Pulmonary artery endothelial cell (primary cell): ENCODE results near the gene ALDOB. TPM values are rescaled to one million over a fixed set of nuclear protein-coding genes. Genes with fewer than 3 reads are reported as not detected.

ENCODE experiments used
- DNase-seq: peaks from one replicate; pipeline ENCODE4 v3.0.0-alpha.2; 2011; ENCODE audit warnings: low read depth, low spot score
- total RNA-seq: library from RNA; depleted of rRNA; stranded (reverse); fragments of >200 nt; gene quantifications from 2 replicates; pipeline ENCODE4 v1.2.3, GENCODE V29; 2014

The ALDOB gene
- total RNA-seq = not detected in 2 replicates

DNA sequence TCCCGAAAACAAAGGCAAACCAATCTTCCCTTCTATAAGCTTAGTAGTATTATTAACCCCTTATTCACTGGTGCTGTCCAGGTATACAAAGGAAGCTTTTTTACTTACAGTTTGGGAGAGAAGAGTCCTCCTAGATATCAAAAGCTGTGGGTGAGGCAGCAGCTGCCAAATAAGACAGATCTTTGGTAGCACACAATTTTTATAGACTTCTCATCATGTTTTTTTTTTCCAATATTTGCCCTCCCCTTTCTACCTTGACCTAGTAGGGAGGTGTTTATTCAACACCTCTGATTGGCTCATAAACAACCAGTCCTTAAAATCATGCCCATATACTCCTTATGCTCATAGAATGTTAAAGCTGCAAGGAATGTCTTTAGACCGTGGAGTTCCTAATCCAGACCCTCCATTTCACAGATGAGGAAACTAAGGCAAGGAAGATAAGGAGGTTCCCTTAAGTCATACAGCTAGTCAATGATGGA, at the start of gene ALDOB:
TSS of gene ALDOB (minus strand) at position 174 of the 479 bp plus-strand sequence. CDS start 4,887 bp downstream, outside the sequence.
- DNase-seq = no peak

GRCh38 chr9:101484046-101484445, 48.5 kb upstream of the ALDOB start:
- no peak for DNase-seq

GRCh38 chr9:101481261-101481660, 45.7 kb upstream of the ALDOB start:
- no peak for DNase-seq

- DNase-seq = no peak
These were observed 44.8 kb upstream of the ALDOB start for GRCh38 chr9:101480386-101480785.

DNA sequence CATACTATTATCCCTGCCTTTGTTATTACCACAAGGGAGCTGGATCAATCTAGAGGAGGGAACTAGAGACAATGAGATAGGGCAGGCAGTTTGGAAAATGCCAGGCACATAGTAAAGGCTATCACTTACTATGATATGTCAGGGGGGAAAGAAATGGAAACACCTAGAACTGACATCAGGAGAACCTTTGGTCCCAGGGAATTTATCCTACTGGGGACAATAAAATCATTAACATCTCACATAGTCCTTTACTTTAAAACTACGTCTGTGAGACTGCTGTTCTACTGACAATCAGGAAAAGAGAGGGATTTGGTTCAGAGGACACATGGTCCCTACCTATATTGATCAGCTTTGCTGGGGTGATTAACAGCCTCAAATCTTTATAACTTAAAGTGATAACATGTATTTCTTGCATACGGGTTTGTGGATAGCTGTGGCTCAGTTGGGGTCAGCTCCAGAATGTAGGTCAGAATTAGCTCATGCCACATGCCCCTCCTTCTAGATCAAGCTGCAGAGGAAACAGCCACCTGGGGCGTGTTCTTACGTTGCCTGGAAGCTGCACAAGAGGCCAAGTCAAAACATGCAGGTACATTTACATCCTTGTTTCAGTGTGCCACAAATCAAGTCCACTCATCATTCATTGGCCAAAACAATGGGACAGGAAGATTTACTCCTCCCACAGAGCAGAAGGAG, 43.9 kb upstream of the ALDOB start:
- no peak for DNase-seq

DNA sequence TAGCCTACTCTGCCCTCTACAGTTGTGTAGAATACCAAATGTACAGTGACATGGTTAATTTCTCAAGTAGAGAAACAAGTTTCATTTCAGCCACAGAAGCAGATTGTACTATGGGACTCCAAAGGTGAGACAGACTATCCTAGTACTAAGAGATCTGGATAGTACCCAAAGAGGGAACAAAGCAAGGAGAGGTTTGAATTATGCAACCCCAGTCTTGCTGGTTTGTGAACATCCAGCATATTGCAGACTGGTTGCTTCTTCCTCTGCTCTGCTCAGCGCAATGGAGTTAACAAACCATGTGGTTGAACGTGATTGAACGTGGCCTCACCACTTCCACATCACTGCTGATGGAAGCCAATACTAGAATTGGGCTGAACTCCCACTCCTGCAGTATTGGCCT, 43.3 kb upstream of the ALDOB start:
- no peak for DNase-seq

DNA sequence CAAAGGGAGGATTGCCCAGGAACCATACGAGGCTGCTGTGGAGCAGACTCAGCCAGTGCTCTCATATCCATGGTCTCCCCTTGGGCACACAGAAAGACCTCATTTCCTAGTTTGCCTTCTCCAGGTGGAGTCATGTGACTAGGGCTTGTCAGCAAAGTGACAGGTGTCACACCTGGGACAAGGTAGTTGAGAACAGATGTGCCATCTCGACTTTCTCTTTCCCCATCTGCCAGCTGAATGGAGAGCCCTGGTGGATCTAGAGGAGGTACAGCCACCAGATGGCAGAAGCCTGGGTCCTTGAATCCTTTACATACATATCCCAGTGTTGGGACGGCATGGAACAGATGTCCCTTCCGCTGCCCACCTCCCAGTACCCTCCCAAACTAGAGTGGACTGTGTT, 42.9 kb upstream of the ALDOB start:
- DNase-seq = no peak

DNA sequence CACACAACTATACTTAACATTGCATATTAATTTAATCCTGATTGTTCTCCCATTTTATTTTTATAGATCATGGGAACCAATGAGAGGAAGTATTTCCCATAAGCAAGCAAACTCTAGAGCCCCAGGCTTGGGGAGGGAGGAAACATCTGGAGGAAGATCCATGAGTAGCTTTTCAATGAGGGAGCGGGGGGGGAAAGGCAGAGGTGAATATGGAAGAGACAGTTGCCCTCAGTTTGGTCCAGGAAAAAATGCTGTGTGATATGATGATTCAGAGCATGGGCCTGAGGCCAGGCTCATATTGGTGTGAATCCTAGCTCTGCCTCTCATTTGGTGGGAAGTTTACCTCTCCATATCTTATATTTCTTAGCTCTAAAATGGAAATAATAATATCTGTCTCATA, 42.2 kb upstream of the ALDOB start:
- peak; percentile 46 for DNase-seq

GRCh38 chr9:101477214-101477613, 41.6 kb upstream of the ALDOB start:
- DNase-seq = no peak

DNA sequence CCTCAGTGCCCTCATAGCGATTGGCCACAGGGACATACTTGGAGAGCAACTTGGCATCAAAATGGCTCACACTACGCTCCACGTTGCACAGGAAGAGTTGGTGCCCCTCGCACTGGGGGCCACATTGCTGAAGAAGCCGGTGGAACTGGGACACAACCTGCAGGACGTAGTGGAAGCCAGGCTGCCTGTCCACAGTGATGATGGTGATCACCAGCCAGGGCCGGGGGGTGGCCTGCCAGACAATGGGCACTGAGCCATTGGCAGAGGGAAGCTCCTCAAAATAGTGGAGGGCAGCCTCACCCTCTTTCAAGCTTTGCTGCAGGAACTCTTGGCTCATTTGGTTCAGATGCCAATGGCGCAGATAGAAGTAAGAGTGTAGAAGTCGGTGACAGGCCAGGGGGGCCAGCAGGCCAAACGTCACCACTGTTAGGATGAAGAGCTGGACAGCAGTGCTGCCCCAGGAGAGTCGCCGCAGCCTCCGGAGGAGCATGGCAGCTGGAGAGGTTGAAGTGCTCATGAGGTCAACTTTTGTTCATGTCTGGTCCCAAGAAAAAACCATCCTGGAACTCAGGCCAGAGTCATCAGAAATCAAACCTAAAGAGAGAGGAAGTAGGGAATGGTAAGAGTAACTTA, 41.1 kb upstream of the ALDOB start:
- no peak for DNase-seq

DNA sequence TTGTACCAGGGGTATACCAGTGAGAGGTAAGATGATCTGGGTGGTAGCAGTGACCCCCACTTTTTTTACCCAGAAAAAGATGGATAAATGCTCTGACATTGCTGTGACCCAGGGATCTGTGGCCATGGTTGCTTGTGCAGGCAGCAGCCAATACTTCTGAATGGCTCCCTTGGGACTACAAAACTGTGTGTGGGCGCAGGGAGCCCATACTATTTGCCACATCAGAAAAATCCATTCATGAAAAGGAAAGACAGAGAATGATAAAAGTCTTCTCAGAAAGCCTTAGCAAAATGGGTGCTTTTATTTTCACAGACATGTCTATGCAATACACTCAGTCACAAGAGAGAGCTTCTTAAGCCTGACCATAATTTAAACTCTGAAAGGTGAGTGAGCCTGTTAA, 37.3 kb upstream of the ALDOB start:
- DNase-seq = no peak

GRCh38 chr9:101470929-101471328, 35.4 kb upstream of the ALDOB start:
- DNase-seq = no peak

- DNase-seq = no peak
These were observed 34.4 kb upstream of the ALDOB start for GRCh38 chr9:101470021-101470420.

DNA sequence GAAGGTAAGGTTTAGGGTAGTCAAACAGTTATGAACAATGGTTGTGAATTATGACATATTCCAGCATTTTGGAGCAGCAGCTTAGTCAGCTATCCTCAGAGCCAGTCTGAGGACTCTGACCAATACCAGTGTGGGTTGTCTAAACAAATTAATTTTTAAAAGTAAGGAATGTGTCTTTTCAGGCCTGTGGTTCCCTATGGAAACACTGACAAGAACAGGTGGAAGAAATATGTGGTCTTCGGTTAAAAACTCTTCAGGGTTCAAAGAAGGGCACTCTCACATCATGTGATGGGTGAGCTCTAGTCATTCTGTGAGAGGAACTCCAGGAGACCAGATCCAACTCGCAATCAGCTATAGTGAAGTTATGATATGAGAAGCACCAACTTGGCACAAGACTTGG, 33.5 kb upstream of the ALDOB start:
- no peak for DNase-seq

DNA sequence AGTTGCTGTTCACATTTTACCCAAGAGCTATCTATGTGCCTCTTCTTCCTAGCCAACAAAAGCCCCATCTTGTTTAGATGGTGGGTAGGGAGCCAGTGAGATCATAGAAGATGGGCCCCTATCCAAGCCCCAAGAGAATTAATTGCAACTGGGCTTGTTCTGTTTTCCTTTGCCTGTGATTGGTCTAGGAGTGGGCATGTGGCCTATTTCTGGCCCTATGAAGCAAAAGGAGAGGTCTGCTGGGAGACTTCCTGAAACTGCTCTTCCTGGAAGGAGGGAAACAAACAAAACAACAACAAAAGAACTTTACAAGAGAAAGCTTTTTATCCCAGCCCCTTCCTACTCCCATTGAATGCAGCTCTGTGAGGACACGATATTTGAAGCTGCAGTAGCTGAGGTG, 32.5 kb upstream of the ALDOB start:
- no peak for DNase-seq

GRCh38 chr9:101467690-101468089, 32.1 kb upstream of the ALDOB start:
- no peak for DNase-seq

DNA sequence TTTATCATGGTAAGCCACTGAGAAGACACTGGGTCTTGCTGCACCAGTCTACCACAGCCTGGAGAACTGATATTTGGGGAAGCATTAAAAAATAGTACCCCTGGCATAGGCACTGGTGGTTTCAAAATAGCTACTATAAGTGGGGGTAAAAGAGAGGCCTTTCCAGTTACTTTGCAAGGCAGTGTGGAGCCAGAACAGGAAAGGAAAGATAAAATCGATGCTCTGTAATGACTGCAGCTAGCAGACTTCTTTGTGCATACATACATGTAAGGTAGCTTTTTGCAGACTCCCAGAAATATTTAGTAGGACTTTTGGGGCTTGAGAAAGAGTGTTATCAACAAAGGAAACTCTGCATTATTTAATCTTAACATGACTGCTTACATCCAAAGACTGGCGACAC, 31.3 kb upstream of the ALDOB start:
- no peak for DNase-seq

DNA sequence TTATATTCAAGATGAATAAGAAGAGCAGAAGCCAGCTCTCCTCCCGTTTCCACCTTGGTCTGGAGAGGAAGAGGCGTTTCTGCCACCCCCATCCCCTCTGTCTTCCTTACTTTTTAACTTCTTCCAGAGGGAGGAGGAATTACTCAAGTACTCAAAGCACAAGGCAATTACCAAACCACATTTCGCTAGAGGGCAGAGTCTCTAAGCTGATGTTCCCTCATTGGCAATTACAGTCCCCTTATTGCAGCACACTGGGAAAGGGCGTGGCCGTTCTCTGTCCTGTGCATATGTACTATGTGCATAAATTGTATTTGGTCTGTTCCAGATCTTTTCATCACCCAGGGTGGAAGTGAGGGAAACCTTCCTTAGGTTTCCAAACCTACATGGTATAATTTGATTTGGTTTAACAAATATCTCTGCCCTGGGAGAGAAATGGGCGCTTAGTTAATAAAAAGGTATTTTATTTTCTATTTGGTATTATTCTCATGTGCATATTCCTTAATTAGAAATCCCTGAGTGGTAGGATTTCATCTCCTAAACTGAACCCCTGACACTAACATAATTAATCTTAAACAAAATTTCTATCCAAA, 29.8 kb upstream of the ALDOB start:
- DNase-seq = no peak

DNA sequence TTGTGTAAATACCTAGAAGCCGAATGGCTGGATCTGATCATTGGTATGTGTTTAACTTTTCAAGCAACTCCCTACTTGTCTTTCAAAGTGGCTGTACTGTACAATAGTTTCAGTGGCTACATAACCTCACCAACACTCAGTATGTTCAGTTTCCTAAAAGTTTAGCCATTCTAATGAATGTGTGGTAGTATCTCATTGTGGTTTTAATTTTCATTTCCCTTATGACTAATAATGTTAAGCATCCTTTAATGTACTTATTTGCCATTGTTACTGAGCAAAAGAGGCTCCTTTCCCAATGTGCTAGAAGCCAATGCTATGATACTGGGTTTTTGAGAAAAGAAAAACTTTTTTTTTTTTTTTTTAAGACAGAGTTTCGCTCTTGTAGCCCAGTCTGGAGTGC, 27.8 kb upstream of the ALDOB start:
- DNase-seq = no peak

GRCh38 chr9:101462558-101462957, 27.0 kb upstream of the ALDOB start:
- DNase-seq = no peak

DNA sequence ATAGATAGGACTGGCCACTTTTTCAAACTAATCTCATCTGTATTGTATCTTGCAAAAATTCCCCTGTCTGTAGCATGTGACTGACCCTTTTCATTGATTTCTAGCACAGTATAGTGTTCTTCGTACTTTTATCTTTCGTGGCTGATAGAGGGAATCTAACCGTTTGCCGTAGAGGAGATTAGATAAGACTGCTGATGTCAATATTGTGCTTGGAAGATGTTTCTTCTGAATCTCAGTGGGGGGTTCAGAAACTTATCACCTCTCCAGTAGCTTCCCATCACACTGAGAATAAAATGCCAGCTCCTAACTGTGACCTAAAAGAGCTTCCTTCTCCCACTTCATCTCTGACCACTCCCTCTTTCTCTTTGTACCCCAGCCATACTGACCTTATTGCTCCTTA, 25.4 kb upstream of the ALDOB start:
- no peak for DNase-seq

GRCh38 chr9:101458963-101459631, 23.5 kb upstream of the ALDOB start:
- peak; percentile 35 for DNase-seq
